ENCODE data around the gene ASAP3.

The ASAP3 gene

DNA sequence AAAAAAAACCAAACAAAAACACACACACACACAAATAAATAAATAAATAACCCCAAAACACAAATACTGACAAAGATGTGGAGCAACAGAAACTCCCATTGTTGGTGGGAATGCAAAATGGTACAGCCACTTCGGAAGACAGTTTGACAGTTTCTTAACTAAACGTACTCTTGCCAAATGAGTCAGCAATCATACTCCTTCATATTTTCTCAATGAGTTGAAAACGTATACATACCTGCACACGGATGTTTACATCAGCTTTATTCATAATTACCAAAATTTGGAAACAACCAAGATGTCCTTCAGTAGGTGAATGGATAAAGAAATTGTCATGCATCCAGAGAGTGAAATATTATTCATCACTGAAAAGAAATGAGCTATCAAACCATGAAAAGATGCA, 23.5 kb downstream of the ASAP3 start:
- DNase-seq (ENCODE audit: low read depth, low spot score) = no peak
- H3K4me3 ChIP-seq (ENCODE audit: low read length) = no peak overlapping the region

DNA sequence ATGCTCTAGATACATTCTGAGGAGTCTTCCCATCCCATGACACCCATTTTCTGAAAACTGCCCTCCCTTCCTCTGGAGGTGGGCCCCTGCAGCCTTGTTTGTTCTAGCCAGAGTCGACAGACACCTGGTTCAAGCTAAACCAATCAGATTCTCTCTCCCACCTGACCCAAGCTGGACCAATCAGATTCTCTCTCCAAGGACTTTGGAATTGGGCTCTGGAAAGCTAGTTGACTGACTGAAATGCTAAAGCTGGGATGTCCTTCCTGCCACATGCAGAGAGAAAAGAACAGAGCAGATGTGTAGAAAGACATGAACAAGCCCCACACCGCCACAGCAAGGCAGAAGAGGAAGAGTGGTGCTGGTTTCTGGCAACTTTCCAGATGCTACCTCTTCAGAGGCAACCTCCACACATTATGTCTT, 24.6 kb downstream of the ASAP3 start:
- peak; percentile 10 for DNase-seq (ENCODE audit: low read depth, low spot score)
- H3K4me3 ChIP-seq (ENCODE audit: low read length) = no peak overlapping the region

DNA sequence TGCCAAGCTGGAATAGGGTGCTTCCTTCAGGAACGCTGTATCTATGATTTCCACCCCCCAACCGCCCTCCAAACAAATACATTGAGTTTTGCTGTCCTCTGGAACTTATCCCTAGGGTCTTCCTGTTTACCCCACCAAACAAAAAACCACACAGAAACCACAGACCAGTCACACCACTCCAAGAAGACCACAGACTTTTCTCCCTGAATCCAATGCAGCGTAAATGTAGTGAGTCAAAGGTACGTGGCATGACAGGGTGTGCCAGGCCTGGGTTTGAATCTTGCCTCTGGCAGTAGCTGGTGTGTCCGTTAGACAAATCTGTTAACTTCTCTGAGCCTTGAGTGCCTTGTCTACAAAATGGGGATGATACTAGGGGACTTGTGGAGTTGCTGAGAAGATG, 27.8 kb downstream of the ASAP3 start:
- no peak overlapping the region for H3K4me3 ChIP-seq (ENCODE audit: low read length)
- peak; percentile 16 for DNase-seq (ENCODE audit: low read depth, low spot score)

GRCh38 chr1:23453455-23454000, 30.5 kb downstream of the ASAP3 start:
- DNase-seq (ENCODE audit: low read depth, low spot score) = no peak

GRCh38 chr1:23452011-23452411, 32.0 kb downstream of the ASAP3 start:
- peak; percentile 85 for DNase-seq (ENCODE audit: low read depth, low spot score)

More at GRCh38 chr1:23453455-23454000, 30.5 kb downstream of the ASAP3 start:
- H3K4me3 ChIP-seq (ENCODE audit: low read length) = no peak overlapping the region

DNA sequence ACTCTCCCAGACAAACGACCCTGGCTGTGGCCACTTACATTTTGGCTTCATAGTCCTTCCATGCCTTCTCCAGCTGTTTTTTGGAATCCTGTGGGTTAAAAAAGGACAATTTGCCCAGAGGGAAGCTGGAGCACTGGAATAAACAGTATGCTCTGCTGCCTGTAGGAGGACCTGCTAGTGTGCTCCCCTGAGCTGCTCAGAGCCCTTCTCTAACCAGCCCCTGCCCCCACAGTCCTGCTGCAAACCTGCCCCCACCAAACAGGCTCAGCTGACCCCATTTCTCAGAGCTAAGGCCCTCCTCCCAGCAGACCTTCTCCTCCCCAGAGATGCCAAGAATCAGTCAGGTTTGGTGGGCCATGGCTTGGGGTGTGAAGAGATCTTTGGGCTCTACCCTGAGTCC, 32.5 kb downstream of the ASAP3 start:
- DNase-seq (ENCODE audit: low read depth, low spot score) = no peak
- H3K4me3 ChIP-seq (ENCODE audit: low read length) = no peak overlapping the region

More at GRCh38 chr1:23452011-23452411, 32.0 kb downstream of the ASAP3 start:
- H3K4me3 ChIP-seq (ENCODE audit: low read length) = no peak overlapping the region

DNA sequence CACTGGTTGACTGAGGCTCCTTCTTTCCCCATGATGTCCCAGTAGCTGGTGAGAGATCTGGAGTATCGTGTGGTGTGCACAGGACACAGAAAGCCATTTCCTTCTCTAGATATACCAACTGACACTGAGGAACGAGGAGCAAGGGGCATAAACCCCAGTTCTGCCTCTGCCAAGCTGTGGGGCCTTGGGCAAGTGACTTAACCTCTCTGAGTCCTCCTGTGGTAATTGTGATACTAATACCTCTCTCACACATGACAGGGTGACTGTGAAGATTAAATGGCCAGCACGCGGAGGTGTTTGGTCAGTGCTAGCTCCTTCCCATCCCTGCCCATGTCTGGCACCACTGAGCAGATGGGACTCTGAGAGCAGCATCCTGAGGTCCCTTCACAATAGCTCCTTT, 33.1 kb downstream of the ASAP3 start:
- H3K4me3 ChIP-seq (ENCODE audit: low read length) = no peak overlapping the region
- DNase-seq (ENCODE audit: low read depth, low spot score) = no peak

- DNase-seq (ENCODE audit: low read depth, low spot score) = no peak
- no peak overlapping the region for H3K4me3 ChIP-seq (ENCODE audit: low read length)
These were observed 34.0 kb downstream of the ASAP3 start for GRCh38 chr1:23449958-23450357.

- no peak overlapping the region for H3K4me3 ChIP-seq (ENCODE audit: low read length)
- DNase-seq (ENCODE audit: low read depth, low spot score) = no peak
These were observed 34.7 kb downstream of the ASAP3 start for GRCh38 chr1:23449306-23449705.

- no peak overlapping the region for H3K4me3 ChIP-seq (ENCODE audit: low read length)
- DNase-seq (ENCODE audit: low read depth, low spot score) = no peak
These were observed 35.1 kb downstream of the ASAP3 start for GRCh38 chr1:23448846-23449245.

DNA sequence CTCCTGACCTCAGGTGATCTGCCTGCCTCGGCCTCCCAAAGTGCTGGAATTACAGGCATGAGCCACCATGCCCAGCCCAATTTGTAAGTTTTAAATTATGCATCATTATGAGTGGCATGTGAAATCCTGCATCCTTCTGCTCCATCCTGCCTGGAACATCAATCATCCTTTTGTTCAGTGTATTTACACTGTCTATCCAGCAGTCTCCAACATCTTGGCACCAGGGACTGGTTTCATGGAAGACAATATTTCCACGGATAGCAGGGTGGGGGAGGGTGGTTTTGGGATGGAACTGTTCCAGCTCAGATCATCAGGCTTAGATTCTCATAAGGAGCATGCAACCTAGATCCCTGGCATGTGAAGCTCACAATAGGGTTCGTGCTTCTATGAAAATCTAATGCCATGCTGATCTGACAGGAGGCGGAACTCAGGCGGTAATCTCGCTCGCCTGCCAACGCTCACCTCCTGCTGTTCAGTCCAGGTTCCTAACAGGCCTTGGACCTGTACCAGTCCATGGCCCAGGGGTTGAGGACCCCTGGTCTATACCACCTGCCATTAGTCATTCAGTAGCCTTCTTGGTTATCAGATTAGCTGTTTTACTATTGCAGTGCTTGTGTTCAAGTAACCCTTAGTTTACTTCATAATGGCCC, 37.2 kb downstream of the ASAP3 start:
- H3K4me3 ChIP-seq (ENCODE audit: low read length) = no peak overlapping the region
- DNase-seq (ENCODE audit: low read depth, low spot score) = no peak

- no peak for DNase-seq (ENCODE audit: low read depth, low spot score)
- no peak overlapping the region for H3K4me3 ChIP-seq (ENCODE audit: low read length)
These were observed 39.2 kb downstream of the ASAP3 start for GRCh38 chr1:23444596-23445390.

GRCh38 chr1:23444104-23444533, 39.9 kb downstream of the ASAP3 start:
- DNase-seq (ENCODE audit: low read depth, low spot score) = no peak
- no peak overlapping the region for H3K4me3 ChIP-seq (ENCODE audit: low read length)

DNA sequence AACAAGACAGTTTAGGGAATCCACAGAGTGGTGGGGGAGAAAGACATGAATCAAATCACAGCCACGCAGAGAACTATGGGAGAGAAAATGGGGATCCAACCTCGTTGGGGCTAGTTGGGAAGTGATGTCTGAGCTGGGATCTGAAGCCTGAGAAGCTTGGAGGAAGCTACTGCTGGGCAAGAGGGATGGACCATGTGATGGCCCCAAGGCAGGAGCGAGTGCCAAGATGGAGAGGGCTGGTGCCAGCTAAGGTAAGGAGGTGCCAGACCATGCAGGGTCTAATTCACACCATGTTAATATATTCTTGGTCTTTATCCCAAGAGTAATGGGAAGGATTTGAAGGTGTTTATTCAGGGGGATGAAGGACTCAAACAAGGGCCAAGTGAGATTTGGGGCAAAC, 41.2 kb downstream of the ASAP3 start:
- no peak overlapping the region for H3K4me3 ChIP-seq (ENCODE audit: low read length)
- no peak for DNase-seq (ENCODE audit: low read depth, low spot score)

- no peak overlapping the region for H3K4me3 ChIP-seq (ENCODE audit: low read length)
- no peak for DNase-seq (ENCODE audit: low read depth, low spot score)
These were observed 42.4 kb downstream of the ASAP3 start for GRCh38 chr1:23441446-23442148.

DNA sequence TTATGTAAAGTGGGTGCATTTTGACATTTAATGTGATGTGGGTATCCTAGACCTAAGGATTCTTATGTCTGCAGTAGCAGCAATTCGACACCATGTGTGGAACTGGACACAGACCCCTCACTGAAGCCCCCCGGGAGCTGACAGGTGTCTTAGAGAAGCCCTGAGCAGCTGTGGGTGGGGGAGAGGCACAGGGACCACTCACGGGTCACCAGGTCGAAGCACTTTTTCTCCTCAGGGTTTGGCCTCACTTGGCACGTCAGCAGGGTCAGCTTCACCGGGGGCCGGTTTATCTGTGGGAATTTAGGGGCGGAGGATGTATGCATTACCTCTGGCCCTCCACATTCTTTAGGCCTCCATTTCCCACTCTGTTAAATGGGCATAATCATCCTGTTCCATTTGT, 45.4 kb downstream of the ASAP3 start:
- no peak for DNase-seq (ENCODE audit: low read depth, low spot score)
- H3K4me3 ChIP-seq (ENCODE audit: low read length) = no peak overlapping the region

DNA sequence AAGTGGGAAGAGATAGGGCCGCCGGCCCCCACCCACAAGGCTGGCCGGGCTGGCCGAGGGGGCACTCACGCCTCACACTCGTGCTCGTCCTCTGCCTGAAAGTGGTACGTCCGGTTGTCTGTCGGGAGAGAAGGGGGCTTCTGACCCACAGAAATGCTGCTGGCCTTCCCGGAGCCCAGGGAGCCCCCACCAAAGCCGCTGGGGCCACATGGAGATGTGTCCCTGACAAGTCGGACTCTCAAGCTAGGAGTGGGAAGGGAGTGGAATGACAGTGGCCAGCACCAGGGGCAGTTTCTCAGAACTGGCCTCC, 46.7 kb downstream of the ASAP3 start:
- no peak overlapping the region for H3K4me3 ChIP-seq (ENCODE audit: low read length)
- no peak for DNase-seq (ENCODE audit: low read depth, low spot score)

DNA sequence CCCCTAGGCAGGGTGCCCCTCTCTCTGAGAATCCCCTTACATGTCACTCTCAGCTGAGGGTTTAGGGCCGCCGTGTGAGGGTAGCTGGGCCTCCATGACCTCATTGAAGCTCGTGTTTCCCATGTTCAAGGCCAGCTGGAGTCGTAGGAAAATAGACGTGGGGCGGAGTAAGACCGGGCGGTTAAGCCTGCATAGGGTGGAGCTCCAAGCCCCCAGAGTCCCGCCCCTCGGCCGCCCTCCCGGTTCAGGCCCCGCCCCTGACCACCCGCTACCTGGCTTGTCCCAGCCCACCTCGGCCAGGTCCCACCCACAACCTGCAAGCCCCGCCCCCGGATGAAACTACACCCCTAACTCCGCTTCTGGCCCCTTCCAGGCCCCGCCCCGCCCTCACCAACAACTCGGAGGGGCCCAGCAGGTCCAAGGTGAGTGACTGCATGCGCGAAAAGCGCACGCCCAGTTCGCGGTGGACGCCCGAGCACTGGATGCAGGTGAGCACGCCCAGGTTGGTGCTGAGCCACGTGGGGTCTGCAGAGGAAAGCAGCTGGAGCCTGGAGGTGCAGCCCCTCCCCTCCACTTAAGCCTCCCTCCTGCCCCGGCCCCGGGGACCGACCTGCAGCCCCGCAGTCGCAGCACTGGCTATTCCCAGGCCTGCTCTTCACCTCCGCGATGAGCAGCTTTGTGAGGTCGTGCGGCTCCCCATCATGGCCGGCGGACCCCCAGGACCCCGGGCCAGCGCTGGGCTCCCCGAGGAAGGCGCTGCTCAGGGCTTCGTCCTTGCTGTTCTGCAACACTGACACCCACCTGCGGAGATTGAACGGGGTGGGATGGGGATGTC, 47.2 kb downstream of the ASAP3 start:
- H3K4me3 ChIP-seq (ENCODE audit: low read length) = no peak overlapping the region
- no peak for DNase-seq (ENCODE audit: low read depth, low spot score)

DNA sequence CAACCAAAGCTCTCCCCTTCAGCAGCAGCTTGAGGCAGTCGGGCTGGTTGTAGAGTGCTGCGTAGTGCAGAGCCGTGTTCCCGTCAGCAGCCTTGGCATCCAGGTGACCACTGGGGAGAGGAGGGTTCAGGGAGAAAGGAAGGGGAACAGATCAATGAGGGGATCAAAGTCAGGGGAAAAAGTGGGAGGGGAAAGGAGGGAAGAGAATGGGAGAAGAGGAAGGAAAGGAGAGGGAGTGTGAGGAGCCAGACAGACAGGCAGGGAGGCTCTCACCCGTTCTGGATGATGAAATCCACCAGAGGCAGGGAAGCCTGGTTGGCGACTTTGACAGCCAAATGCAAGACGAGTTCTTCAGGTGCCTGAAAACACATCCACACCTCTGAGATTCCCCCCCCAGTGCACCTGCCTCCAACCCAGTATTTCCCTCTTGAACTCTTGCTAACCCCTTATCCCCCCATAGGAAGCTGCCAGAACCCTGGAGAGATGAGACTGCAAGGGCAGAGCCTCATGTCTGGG, 49.7 kb downstream of the ASAP3 start:
- H3K4me3 ChIP-seq (ENCODE audit: low read length) = no peak overlapping the region
- DNase-seq (ENCODE audit: low read depth, low spot score) = no peak

Measured in Jurkat, Clone E6-1 (cell line).